ENCODE data around the gene MYH11. TPM values are rescaled to one million over a fixed set of nuclear protein-coding genes. Genes with fewer than 3 reads are reported as not detected.

MYH11 gene
- total RNA-seq, 1 experiment from 2014 or later, result 0.05 TPM

DNA sequence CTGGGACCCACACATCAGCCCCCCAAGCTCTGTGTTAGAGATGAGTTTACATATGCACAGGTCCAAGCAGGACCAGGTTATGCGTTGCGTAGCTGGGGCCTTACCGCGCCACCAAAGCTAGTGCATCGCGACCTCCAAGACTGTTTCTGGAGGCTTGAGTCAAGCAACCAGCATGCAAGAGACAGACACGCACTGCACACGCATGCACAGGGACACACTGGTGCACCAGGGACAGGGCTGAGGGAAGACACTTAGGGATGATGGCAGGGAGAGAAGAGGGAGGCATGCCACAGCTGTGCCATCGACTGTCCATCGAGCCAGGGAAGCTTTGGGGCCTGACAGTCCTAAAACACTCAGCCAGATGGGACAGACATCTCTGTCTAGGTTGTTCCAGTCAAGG lies 72.8 kb downstream of the MYH11 start:
- H3K36me3 Mint-ChIP-seq (ENCODE audit: insufficient read depth, unreplicated experiment), result no peaks in the 10 kb centered on the region
- H3K9me3 Mint-ChIP-seq (ENCODE audit: low read depth, unreplicated experiment), result no peaks in the 10 kb centered on the region
- no peak for DNase-seq
- no peak overlapping the region for H3K27ac Mint-ChIP-seq (ENCODE audit: unreplicated experiment)
- no TSS peak for BruUV-seq (replicated peaks)
- no peak overlapping the region for H3K4me3 Mint-ChIP-seq (ENCODE audit: low read depth, unreplicated experiment)
- H3K4me1 Mint-ChIP-seq (ENCODE audit: low read depth, unreplicated experiment), result no peaks in the 10 kb centered on the region
- CTCF ChIA-PET, result interaction anchor here (1.8 kb wide), 1 partner anchor 38 kb away, joined by 6 read pairs; no protein-coding TSS in a partner anchor
- TF ChIP-seq, protein P1, sequence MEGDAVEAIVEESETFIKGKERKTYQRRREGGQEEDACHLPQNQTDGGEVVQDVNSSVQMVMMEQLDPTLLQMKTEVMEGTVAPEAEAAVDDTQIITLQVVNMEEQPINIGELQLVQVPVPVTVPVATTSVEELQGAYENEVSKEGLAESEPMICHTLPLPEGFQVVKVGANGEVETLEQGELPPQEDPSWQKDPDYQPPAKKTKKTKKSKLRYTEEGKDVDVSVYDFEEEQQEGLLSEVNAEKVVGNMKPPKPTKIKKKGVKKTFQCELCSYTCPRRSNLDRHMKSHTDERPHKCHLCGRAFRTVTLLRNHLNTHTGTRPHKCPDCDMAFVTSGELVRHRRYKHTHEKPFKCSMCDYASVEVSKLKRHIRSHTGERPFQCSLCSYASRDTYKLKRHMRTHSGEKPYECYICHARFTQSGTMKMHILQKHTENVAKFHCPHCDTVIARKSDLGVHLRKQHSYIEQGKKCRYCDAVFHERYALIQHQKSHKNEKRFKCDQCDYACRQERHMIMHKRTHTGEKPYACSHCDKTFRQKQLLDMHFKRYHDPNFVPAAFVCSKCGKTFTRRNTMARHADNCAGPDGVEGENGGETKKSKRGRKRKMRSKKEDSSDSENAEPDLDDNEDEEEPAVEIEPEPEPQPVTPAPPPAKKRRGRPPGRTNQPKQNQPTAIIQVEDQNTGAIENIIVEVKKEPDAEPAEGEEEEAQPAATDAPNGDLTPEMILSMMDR (IDR thresholded peaks at IDR 0.05; ENCODE audit: unreplicated experiment), result no peak
- intact Hi-C loops (cut with micrococcal nuclease; ENCODE audit: unreplicated experiment), result no loop called here
- H3K27me3 Mint-ChIP-seq (ENCODE audit: unreplicated experiment), result peaks cover 76% of the 10 kb centered on the region

DNA sequence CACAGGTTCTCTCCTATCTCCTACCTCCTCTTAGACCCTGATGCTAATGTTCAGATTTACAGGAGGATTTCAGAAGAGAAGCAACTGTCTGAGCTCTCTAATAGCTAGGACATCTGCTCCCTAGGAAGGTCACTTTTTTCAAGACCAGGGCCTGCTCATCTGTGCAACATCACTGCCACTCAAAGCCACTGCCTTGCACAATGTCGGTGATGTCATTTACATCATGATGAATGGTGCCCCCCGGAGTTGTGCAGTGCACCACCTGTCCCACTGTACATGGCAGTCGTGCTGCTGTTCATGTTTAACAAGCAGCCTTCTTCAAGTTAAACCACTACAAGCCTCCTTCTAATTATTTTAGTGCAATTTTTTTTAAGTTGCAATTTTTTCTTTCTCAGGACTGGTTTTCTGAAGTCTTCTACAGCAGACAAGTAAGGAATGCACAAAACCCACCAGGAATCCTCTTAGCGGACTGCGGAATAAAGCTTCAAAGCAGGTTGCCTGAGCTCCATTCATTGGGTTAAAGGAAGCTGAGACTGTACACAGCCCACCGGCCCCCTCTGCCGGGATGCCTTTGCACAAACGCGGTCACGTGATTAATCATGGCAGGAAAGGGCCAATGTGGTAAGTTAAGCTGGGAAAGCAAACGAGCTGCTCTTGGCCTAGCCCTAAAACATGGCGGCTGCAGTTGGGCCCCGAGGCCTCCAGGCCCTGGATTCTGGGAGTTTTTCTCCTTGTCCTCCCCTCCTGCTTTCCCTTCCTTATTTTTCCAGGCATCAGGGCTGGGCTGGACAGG lies 74.1 kb downstream of the MYH11 start:
- CTCF ChIA-PET, result interaction anchor here (0.6 to 1.8 kb wide), 4 partner anchors 14 to 213 kb away, joined by 4 to 6 read pairs (median 4); no protein-coding TSS in a partner anchor
- H3K9me3 Mint-ChIP-seq (ENCODE audit: low read depth, unreplicated experiment), result no peaks in the 10 kb centered on the region
- TF ChIP-seq, protein P1 (IDR thresholded peaks at IDR 0.05; ENCODE audit: unreplicated experiment), result no peak

DNA sequence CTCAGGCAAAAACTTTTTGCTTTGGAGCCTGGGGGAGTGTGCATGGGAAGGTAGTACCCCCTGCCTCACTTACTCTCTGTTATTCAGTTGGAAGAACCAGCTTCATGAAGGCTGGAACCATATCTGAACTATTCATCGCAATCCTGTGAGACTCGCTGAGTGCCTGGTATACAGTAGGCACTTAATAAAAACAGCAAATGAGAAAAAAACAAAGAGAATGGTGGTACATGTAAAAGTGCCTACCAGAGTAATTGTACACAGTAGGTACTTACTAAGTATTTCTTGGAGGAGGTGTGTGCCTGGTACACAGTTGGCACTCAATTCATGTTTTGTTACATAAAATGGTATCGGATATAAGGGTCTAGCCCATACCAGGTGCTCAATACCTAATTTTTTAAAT lies 75.2 kb downstream of the MYH11 start:
- intact Hi-C loops (cut with micrococcal nuclease; ENCODE audit: unreplicated experiment), result no loop called here
- CTCF ChIA-PET, result no interaction called here

More for the DNA sequence above, 74.1 kb downstream of the MYH11 start:
- peaks cover 66% of the 10 kb centered on the region for H3K27me3 Mint-ChIP-seq (ENCODE audit: unreplicated experiment)
- H3K27ac Mint-ChIP-seq (ENCODE audit: unreplicated experiment), result no peak overlapping the region
- no peak overlapping the region for H3K4me3 Mint-ChIP-seq (ENCODE audit: low read depth, unreplicated experiment)
- intact Hi-C loops (cut with micrococcal nuclease; ENCODE audit: unreplicated experiment), result no loop called here
- H3K4me1 Mint-ChIP-seq (ENCODE audit: low read depth, unreplicated experiment), result no peaks in the 10 kb centered on the region
- H3K36me3 Mint-ChIP-seq (ENCODE audit: insufficient read depth, unreplicated experiment), result no peaks in the 10 kb centered on the region
- no TSS peak for BruUV-seq (replicated peaks)
- DNase-seq, result no peak

DNA sequence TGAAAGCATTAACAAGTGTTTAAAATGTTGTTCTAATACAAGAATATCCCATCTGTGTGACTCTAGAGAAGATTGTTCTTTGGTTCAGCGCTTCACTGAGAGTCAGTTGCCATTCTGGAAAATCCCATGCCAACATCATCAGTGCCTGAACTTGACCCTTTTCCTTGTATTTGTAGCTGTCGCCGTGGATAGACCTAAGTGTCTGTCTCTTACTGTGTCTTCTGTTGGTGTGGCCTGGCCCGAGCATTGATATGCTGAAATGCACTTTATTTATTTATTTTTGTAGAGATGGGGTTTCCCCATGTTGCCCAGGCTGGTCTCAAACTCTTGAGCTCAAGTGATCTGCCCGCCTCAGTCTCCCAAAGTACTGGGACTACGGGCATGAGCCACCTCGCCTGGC lies 76.0 kb downstream of the MYH11 start:
- Mint-ChIP-seq H3K27ac (ENCODE audit: unreplicated experiment) (no peak overlapping the region), H3K9me3 (ENCODE audit: low read depth, unreplicated experiment) (no peaks in the 10 kb centered on the region), H3K4me3 (ENCODE audit: low read depth, unreplicated experiment) (no peak overlapping the region), H3K36me3 (ENCODE audit: insufficient read depth, unreplicated experiment) (no peaks in the 10 kb centered on the region), H3K4me1 (ENCODE audit: low read depth, unreplicated experiment) (no peaks in the 10 kb centered on the region), H3K27me3 (ENCODE audit: unreplicated experiment) (peaks cover 71% of the 10 kb centered on the region)
- intact Hi-C loops (cut with micrococcal nuclease; ENCODE audit: unreplicated experiment), result no loop called here
- CTCF ChIA-PET, result interaction anchor here (0.6 kb wide), 2 partner anchors 30 to 270 kb away, joined by 3 to 7 read pairs; no protein-coding TSS in a partner anchor
- TF ChIP-seq, protein P1 (IDR thresholded peaks at IDR 0.05; ENCODE audit: unreplicated experiment), result no peak
- BruUV-seq (replicated peaks), result no TSS peak
- DNase-seq, result no peak

More for the DNA sequence above, 75.2 kb downstream of the MYH11 start:
- Mint-ChIP-seq H3K4me3 (ENCODE audit: low read depth, unreplicated experiment) (no peak overlapping the region), H3K27ac (ENCODE audit: unreplicated experiment) (no peak overlapping the region), H3K27me3 (ENCODE audit: unreplicated experiment) (peaks cover 71% of the 10 kb centered on the region), H3K9me3 (ENCODE audit: low read depth, unreplicated experiment) (no peaks in the 10 kb centered on the region), H3K4me1 (ENCODE audit: low read depth, unreplicated experiment) (no peaks in the 10 kb centered on the region), H3K36me3 (ENCODE audit: insufficient read depth, unreplicated experiment) (no peaks in the 10 kb centered on the region)
- no peak for DNase-seq
- BruUV-seq (replicated peaks), result no TSS peak
- TF ChIP-seq, protein P1 (IDR thresholded peaks at IDR 0.05; ENCODE audit: unreplicated experiment), result no peak

Data from Calu3 (cell line).